Stimulated activated CD4-positive, alpha-beta T cell treated with anti-CD3 and anti-CD28 coated beads, Interleukin-4, amount 100 ng/mL, for 24 hours (primary cell): ENCODE measurements around the gene CLDN8.

Experiments used
- DNase-seq: peaks from one replicate; pipeline ENCODE4 v3.0.0-alpha.2; 2020

The CLDN8 gene

GRCh38 chr21:30216041-30216723 lies at the start of gene CLDN8:
CLDN8 (minus strand) TSS chr21:30216097; CDS start chr21:30215925, 172 bp downstream.
- DNase-seq: no peak

GRCh38 chr21:30257773-30258172 lies 41.9 kb upstream of the CLDN8 start:
- no peak for DNase-seq

- DNase-seq: no peak
Measured at GRCh38 chr21:30256100-30256499, 40.2 kb upstream of the CLDN8 start.

GRCh38 chr21:30255679-30256078 lies 39.8 kb upstream of the CLDN8 start:
- no peak for DNase-seq

- no peak for DNase-seq
Measured at GRCh38 chr21:30251781-30252180, 35.9 kb upstream of the CLDN8 start.

- DNase-seq: no peak
Measured at GRCh38 chr21:30249936-30250335, 34.0 kb upstream of the CLDN8 start.

- DNase-seq: no peak
Measured at GRCh38 chr21:30248844-30249243, 32.9 kb upstream of the CLDN8 start.

- DNase-seq: no peak
Measured at GRCh38 chr21:30245061-30245460, 29.2 kb upstream of the CLDN8 start.

- no peak for DNase-seq
Measured at GRCh38 chr21:30243691-30244090, 27.8 kb upstream of the CLDN8 start.

GRCh38 chr21:30240661-30241060 lies 24.8 kb upstream of the CLDN8 start:
- DNase-seq: no peak

GRCh38 chr21:30238168-30238567 lies 22.3 kb upstream of the CLDN8 start:
- DNase-seq: no peak

GRCh38 chr21:30234643-30235042 lies 18.7 kb upstream of the CLDN8 start:
- no peak for DNase-seq

- no peak for DNase-seq
Measured at GRCh38 chr21:30234050-30234449, 18.2 kb upstream of the CLDN8 start.

GRCh38 chr21:30233228-30234020 lies 17.5 kb upstream of the CLDN8 start:
- DNase-seq: no peak

- DNase-seq: no peak
Measured at GRCh38 chr21:30232011-30232410, 16.1 kb upstream of the CLDN8 start.

GRCh38 chr21:30227633-30228404 lies 11.9 kb upstream of the CLDN8 start:
- DNase-seq: no peak

- no peak for DNase-seq
Measured at GRCh38 chr21:30227128-30227527, 11.2 kb upstream of the CLDN8 start.

- DNase-seq: no peak
Measured at GRCh38 chr21:30223596-30223995, 7.7 kb upstream of the CLDN8 start.

- no peak for DNase-seq
Measured at GRCh38 chr21:30222724-30223123, 6.8 kb upstream of the CLDN8 start.

GRCh38 chr21:30211071-30211470 lies 4.8 kb downstream of the CLDN8 start:
- no peak for DNase-seq

GRCh38 chr21:30209601-30210000 lies 6.3 kb downstream of the CLDN8 start:
- no peak for DNase-seq

GRCh38 chr21:30207252-30207579 lies 8.7 kb downstream of the CLDN8 start:
- DNase-seq: no peak

GRCh38 chr21:30206551-30207251 lies 9.2 kb downstream of the CLDN8 start:
- no peak for DNase-seq
